ENCODE results near the gene OTOF. TPM values are rescaled to one million over a fixed set of nuclear protein-coding genes. Genes with fewer than 3 reads are reported as not detected.

OTOF gene
- total RNA-seq, 1 experiment from 2014 or later: not detected

GRCh38 chr2:26485725-26486418 is 7.9 kb upstream of the OTOF start:
- Histone ChIP-seq H4K20me1 (ENCODE audit: insufficient read depth) (no peaks in the 10 kb centered on the region), H3K4me3 (no peak overlapping the region), H3K9me3 (ENCODE audit: insufficient read depth, low read depth) (no peaks in the 10 kb centered on the region), H3K4me2 (no peak overlapping the region), H3K27ac (no peak overlapping the region), H3F3A (ENCODE audit: insufficient read depth, low read depth) (no peaks in the 10 kb centered on the region; the same call in 1 of the 2 replicates), H3K79me2 (ENCODE audit: low read depth) (no peaks in the 10 kb centered on the region), H3K36me3 (ENCODE audit: low read depth) (no peaks in the 10 kb centered on the region), H3K27me3 (ENCODE audit: insufficient read depth, low read depth) (peaks cover 30% of the 10 kb centered on the region; the same call in 1 of the 2 replicates), H2AFZ (no peak overlapping the region), H3K4me1 (replicated peaks; ENCODE audit: insufficient read depth) (no peaks in the 10 kb centered on the region), H3K9me2 (ENCODE audit: insufficient read depth) (no peaks in the 10 kb centered on the region)
- BruUV-seq (replicated peaks): no TSS peak
- TF ChIP-seq EZH2 (IDR thresholded peaks at IDR 0.05; ENCODE audit: low read depth) (no peak), CTCF (conservative IDR thresholded peaks at IDR 0.05) (no peak)
- CTCF ChIA-PET: no interaction called here
- POLR2A ChIA-PET (ENCODE audit: unreplicated experiment): no interaction called here
- no peak for DNase-seq
- intact Hi-C loops (cut with micrococcal nuclease; ENCODE audit: unreplicated experiment): no loop called here

- H3K27ac ChIP-seq: no peak overlapping the region
Observed at GRCh38 chr2:26485099-26485498, 7.2 kb upstream of the OTOF start.

GRCh38 chr2:26484579-26484978 is 6.7 kb upstream of the OTOF start:
- no peaks in the 10 kb centered on the region for H3K9me2 ChIP-seq (ENCODE audit: insufficient read depth)
- H3K27me3 ChIP-seq (ENCODE audit: insufficient read depth, low read depth): peaks cover 19% of the 10 kb centered on the region; the same call in 1 of the 2 replicates
- H3K4me2 ChIP-seq: no peak overlapping the region
- H3K4me3 ChIP-seq: no peak overlapping the region
- no peak for TF ChIP-seq EZH2 (IDR thresholded peaks at IDR 0.05; ENCODE audit: low read depth)
- no peak for TF ChIP-seq CTCF (conservative IDR thresholded peaks at IDR 0.05)
- H3K9me3 ChIP-seq (ENCODE audit: insufficient read depth, low read depth): no peaks in the 10 kb centered on the region
- ChIA-PET POLR2A (ENCODE audit: unreplicated experiment) (no interaction called here), CTCF (interaction anchor here (0.6 kb wide), 1 partner anchor 1657 kb away, joined by 3 read pairs; no protein-coding TSS in a partner anchor)
- H3K27ac ChIP-seq: no peak overlapping the region
- intact Hi-C loops (cut with micrococcal nuclease; ENCODE audit: unreplicated experiment): no loop called here
- no peaks in the 10 kb centered on the region for H3K4me1 ChIP-seq (replicated peaks; ENCODE audit: insufficient read depth)
- H3K79me2 ChIP-seq (ENCODE audit: low read depth): no peaks in the 10 kb centered on the region
- H2AFZ ChIP-seq: no peak overlapping the region
- H4K20me1 ChIP-seq (ENCODE audit: insufficient read depth): no peaks in the 10 kb centered on the region
- H3F3A ChIP-seq (ENCODE audit: insufficient read depth, low read depth): no peaks in the 10 kb centered on the region; the same call in 1 of the 2 replicates
- no TSS peak for BruUV-seq (replicated peaks)
- H3K36me3 ChIP-seq (ENCODE audit: low read depth): no peaks in the 10 kb centered on the region
- DNase-seq: no peak

More at GRCh38 chr2:26485099-26485498, 7.2 kb upstream of the OTOF start:
- TF ChIP-seq EZH2 (IDR thresholded peaks at IDR 0.05; ENCODE audit: low read depth) (no peak), CTCF (conservative IDR thresholded peaks at IDR 0.05) (no peak)
- Histone ChIP-seq H3K79me2 (ENCODE audit: low read depth) (no peaks in the 10 kb centered on the region), H3K9me3 (ENCODE audit: insufficient read depth, low read depth) (no peaks in the 10 kb centered on the region), H3K36me3 (ENCODE audit: low read depth) (no peaks in the 10 kb centered on the region), H3K9me2 (ENCODE audit: insufficient read depth) (no peaks in the 10 kb centered on the region), H3K27me3 (ENCODE audit: insufficient read depth, low read depth) (peaks cover 25% of the 10 kb centered on the region; the same call in 1 of the 2 replicates), H2AFZ (no peak overlapping the region), H3K4me2 (no peak overlapping the region), H3F3A (ENCODE audit: insufficient read depth, low read depth) (no peaks in the 10 kb centered on the region; the same call in 1 of the 2 replicates), H4K20me1 (ENCODE audit: insufficient read depth) (no peaks in the 10 kb centered on the region), H3K4me1 (replicated peaks; ENCODE audit: insufficient read depth) (no peaks in the 10 kb centered on the region), H3K4me3 (no peak overlapping the region)
- no TSS peak for BruUV-seq (replicated peaks)
- ChIA-PET POLR2A (ENCODE audit: unreplicated experiment) (no interaction called here), CTCF (no interaction called here)
- no peak for DNase-seq
- intact Hi-C loops (cut with micrococcal nuclease; ENCODE audit: unreplicated experiment): no loop called here

Measured in PC-9 (cell line).